GM23338 (cell line): ENCODE results near the gene ZFHX3. TPM values are rescaled to one million over a fixed set of nuclear protein-coding genes. Genes with fewer than 3 reads are reported as not detected.

Experiments used
- ATAC-seq: fragments of 200-7000 bp; cut with Tn5 transposase; 3 replicates; pipeline ENCODE4 v1.9.1; 2020
- DNase-seq: peaks from one replicate; pipeline ENCODE4 v3.0.0-alpha.2; 2015; ENCODE audit warnings: low spot score
- H2AFZ ChIP-seq: fragments of 200-600 bp; sonication (generic); 2 replicates; pipeline ENCODE4 v1.8.0; 2016; ENCODE audit warnings: antibody characterized with exemption, mild to moderate bottlenecking, moderate library complexity
- H3F3A ChIP-seq: fragments of 200-600 bp; sonication (generic); replicated peaks from 2 replicates; pipeline ENCODE4 v1.8.0; 2017; ENCODE audit warnings: antibody characterized with exemption, mixed run types, low read depth
- H3K27ac ChIP-seq: fragments of 200-600 bp; sonication (generic); 2 replicates; pipeline ENCODE4 v1.6.1; 2016; ENCODE audit warnings: low read depth
- H3K27me3 ChIP-seq: fragments of 200-600 bp; sonication (generic); 2 replicates; pipeline ENCODE4 v1.8.0; 2016; ENCODE audit warnings: mild to moderate bottlenecking, mixed run types, moderate library complexity; ENCODE audit not compliant: insufficient read depth
- H3K36me3 ChIP-seq: fragments of 200-600 bp; sonication (generic); 2 replicates; pipeline ENCODE4 v1.8.0; 2016; ENCODE audit warnings: mild to moderate bottlenecking; ENCODE audit not compliant: insufficient read depth
- H3K4me1 ChIP-seq: fragments of 200-600 bp; sonication (generic); 2 replicates; pipeline ENCODE4 v1.8.0; 2016; ENCODE audit warnings: mild to moderate bottlenecking, moderate library complexity; ENCODE audit not compliant: insufficient read depth
- H3K4me2 ChIP-seq: fragments of 200-600 bp; sonication (generic); 2 replicates; pipeline ENCODE4 v1.7.1; 2017; ENCODE audit warnings: mixed run types
- H3K4me3 ChIP-seq: fragments of 200-600 bp; sonication (generic); 2 replicates; pipeline ENCODE4 v1.6.1; 2016; ENCODE audit warnings: mixed run types
- H3K79me2 ChIP-seq: fragments of 200-600 bp; sonication (generic); replicated peaks from 2 replicates; pipeline ENCODE4 v1.8.0; 2017; ENCODE audit warnings: mild to moderate bottlenecking; ENCODE audit not compliant: insufficient read depth
- H3K9me2 ChIP-seq: fragments of 200-600 bp; sonication (generic); 2 replicates; pipeline ENCODE4 v1.8.0; 2017; ENCODE audit not compliant: insufficient read depth
- H4K20me1 ChIP-seq: fragments of 200-600 bp; sonication (generic); replicated peaks from 2 replicates; pipeline ENCODE4 v1.8.0; 2017; ENCODE audit warnings: mild to moderate bottlenecking; ENCODE audit not compliant: insufficient read depth
- H3K27ac Mint-ChIP-seq: 2 replicates; pipeline ENCODE4 v1.8.0; 2020; ENCODE audit warnings: inconsistent platforms, mild to moderate bottlenecking, moderate library complexity, mixed read lengths
- H3K27me3 Mint-ChIP-seq: 3 replicates; pipeline ENCODE4 v1.8.0; 2022; ENCODE audit warnings: low read depth, mild to moderate bottlenecking, moderate library complexity, mixed read lengths, inconsistent platforms; ENCODE audit not compliant: insufficient read depth, poor library complexity
- H3K36me3 Mint-ChIP-seq: 3 replicates; pipeline ENCODE4 v1.8.0; 2021; ENCODE audit warnings: low read depth, mild to moderate bottlenecking, inconsistent platforms, moderate library complexity, mixed read lengths
- H3K4me1 Mint-ChIP-seq: 3 replicates; pipeline ENCODE4 v1.8.0; 2020; ENCODE audit warnings: mild to moderate bottlenecking, inconsistent platforms, mixed read lengths
- H3K4me3 Mint-ChIP-seq: 3 replicates; pipeline ENCODE4 v1.8.0; 2021; ENCODE audit warnings: moderate library complexity, mild to moderate bottlenecking, inconsistent platforms, mixed read lengths
- H3K9me3 Mint-ChIP-seq: 3 replicates; pipeline ENCODE4 v1.8.0; 2020; ENCODE audit warnings: moderate library complexity, mild to moderate bottlenecking, inconsistent platforms, mixed read lengths
- EZH2phosphoT487 ChIP-seq: fragments of 200-600 bp; sonication (generic); IDR thresholded peaks from one replicate; pipeline ENCODE4 v1.8.1; 2018; ENCODE audit warnings: antibody characterized with exemption; ENCODE audit not compliant: unreplicated experiment
- NANOG ChIP-seq: IDR thresholded peaks from 2 replicates; pipeline ENCODE4 v1.6.1; 2016; ENCODE audit warnings: antibody characterized with exemption, borderline replicate concordance
- POLR2AphosphoS5 ChIP-seq: IDR thresholded peaks from 2 replicates; pipeline ENCODE4 v1.6.1; 2016; ENCODE audit warnings: antibody characterized with exemption, low read depth
- STAT1 ChIP-seq: IDR thresholded peaks from one replicate; pipeline ENCODE4 v1.6.1; 2016; ENCODE audit warnings: antibody characterized with exemption; ENCODE audit not compliant: unreplicated experiment
- ZNF114 ChIP-seq: fragments of 250-450 bp; sonication (Bioruptor Pico); IDR thresholded peaks from 2 replicates; pipeline ENCODE4 v1.5.0; 2020; ENCODE audit warnings: mild to moderate bottlenecking, moderate library complexity
- ZNF331 ChIP-seq: fragments of 250-450 bp; sonication (Bioruptor Pico); IDR thresholded peaks from 2 replicates; pipeline ENCODE4 v1.5.0; 2020; ENCODE audit warnings: low read depth, mild to moderate bottlenecking, moderate library complexity
- polyA plus RNA-seq: library from polyadenylated mRNA; unstranded; fragments of >200 nt; fragmentation: Nextera tagmentation; extraction: Ambion mirVana; gene quantifications from 2 replicates; pipeline ENCODE4 v1.2.1, GENCODE V29; 2016
- total RNA-seq: library from RNA; depleted of rRNA; stranded (reverse); fragments of >200 nt; shearing (Covaris generic); gene quantifications from 2 replicates; pipeline ENCODE4 v1.2.3, GENCODE V29; 2014
- TF ChIP-seq, protein P1 (sequence below): fragments of 250-450 bp; sonication (Bioruptor Pico); IDR thresholded peaks from 2 replicates; pipeline ENCODE4 v1.5.0; 2020; ENCODE audit warnings: mild to moderate bottlenecking, moderate library complexity
- TF ChIP-seq, protein P2 (sequence below), 2 experiments: fragments of 200-600 bp in 1 of 2; sonication (generic) in 1 of 2; conservative IDR thresholded peaks; 2 replicates each; pipeline versions ENCODE4 v1.5.1 to v1.6.1; 2016 to 2017; ENCODE audit warnings: antibody characterized with exemption in 2 of 2, low read depth in 2 of 2, mild to moderate bottlenecking in 2 of 2, moderate library complexity in 1 of 2
- TF ChIP-seq, protein P3 (sequence below): IDR thresholded peaks from one replicate; pipeline ENCODE4 v1.6.1; 2018; ENCODE audit warnings: antibody characterized with exemption; ENCODE audit not compliant: unreplicated experiment
- TF ChIP-seq, protein P4 (sequence below): IDR thresholded peaks from 2 replicates; pipeline ENCODE4 v1.6.1; 2016; ENCODE audit warnings: antibody characterized with exemption

Gene ZFHX3
- total and polyA plus RNA-seq, 2 experiments from 2014 or later, result 1.0 to 1.5 TPM

DNA sequence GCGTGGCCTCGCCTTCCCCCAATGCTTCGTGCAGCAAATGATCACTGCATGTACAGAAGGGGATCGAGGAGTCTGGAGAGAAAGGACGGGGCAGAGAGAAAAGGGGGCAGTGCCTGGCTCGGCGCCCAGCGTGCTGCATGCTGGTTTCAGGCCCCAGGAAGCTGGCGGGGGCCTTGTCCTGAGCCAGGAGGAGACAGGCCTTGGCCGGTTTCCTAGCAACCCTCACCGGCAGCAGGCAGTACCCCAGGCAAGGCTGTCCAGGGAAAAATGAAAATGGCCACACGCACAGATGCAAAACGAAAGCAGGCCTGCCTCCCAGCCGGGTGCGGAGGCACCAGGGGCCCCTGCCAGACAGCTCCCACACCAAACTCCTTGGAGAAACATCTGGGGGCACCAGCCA is 126.3 kb downstream of the ZFHX3 start:
- H3K27me3 Mint-ChIP-seq, result no peaks in the 10 kb centered on the region
- TF ChIP-seq, protein P1, sequence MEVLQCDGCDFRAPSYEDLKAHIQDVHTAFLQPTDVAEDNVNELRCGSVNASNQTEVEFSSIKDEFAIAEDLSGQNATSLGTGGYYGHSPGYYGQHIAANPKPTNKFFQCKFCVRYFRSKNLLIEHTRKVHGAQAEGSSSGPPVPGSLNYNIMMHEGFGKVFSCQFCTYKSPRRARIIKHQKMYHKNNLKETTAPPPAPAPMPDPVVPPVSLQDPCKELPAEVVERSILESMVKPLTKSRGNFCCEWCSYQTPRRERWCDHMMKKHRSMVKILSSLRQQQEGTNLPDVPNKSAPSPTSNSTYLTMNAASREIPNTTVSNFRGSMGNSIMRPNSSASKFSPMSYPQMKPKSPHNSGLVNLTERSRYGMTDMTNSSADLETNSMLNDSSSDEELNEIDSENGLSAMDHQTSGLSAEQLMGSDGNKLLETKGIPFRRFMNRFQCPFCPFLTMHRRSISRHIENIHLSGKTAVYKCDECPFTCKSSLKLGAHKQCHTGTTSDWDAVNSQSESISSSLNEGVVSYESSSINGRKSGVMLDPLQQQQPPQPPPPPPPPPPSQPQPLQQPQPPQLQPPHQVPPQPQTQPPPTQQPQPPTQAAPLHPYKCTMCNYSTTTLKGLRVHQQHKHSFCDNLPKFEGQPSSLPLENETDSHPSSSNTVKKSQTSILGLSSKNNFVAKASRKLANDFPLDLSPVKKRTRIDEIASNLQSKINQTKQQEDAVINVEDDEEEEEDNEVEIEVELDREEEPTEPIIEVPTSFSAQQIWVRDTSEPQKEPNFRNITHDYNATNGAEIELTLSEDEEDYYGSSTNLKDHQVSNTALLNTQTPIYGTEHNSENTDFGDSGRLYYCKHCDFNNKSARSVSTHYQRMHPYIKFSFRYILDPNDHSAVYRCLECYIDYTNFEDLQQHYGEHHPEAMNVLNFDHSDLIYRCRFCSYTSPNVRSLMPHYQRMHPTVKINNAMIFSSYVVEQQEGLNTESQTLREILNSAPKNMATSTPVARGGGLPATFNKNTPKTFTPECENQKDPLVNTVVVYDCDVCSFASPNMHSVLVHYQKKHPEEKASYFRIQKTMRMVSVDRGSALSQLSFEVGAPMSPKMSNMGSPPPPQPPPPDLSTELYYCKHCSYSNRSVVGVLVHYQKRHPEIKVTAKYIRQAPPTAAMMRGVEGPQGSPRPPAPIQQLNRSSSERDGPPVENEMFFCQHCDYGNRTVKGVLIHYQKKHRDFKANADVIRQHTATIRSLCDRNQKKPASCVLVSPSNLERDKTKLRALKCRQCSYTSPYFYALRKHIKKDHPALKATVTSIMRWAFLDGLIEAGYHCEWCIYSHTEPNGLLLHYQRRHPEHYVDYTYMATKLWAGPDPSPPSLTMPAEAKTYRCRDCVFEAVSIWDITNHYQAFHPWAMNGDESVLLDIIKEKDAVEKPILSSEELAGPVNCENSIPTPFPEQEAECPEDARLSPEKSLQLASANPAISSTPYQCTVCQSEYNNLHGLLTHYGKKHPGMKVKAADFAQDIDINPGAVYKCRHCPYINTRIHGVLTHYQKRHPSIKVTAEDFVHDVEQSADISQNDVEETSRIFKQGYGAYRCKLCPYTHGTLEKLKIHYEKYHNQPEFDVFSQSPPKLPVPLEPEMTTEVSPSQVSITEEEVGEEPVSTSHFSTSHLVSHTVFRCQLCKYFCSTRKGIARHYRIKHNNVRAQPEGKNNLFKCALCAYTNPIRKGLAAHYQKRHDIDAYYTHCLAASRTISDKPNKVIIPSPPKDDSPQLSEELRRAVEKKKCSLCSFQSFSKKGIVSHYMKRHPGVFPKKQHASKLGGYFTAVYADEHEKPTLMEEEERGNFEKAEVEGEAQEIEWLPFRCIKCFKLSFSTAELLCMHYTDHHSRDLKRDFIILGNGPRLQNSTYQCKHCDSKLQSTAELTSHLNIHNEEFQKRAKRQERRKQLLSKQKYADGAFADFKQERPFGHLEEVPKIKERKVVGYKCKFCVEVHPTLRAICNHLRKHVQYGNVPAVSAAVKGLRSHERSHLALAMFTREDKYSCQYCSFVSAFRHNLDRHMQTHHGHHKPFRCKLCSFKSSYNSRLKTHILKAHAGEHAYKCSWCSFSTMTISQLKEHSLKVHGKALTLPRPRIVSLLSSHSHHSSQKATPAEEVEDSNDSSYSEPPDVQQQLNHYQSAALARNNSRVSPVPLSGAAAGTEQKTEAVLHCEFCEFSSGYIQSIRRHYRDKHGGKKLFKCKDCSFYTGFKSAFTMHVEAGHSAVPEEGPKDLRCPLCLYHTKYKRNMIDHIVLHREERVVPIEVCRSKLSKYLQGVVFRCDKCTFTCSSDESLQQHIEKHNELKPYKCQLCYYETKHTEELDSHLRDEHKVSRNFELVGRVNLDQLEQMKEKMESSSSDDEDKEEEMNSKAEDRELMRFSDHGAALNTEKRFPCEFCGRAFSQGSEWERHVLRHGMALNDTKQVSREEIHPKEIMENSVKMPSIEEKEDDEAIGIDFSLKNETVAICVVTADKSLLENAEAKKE (CRISPR knock-in tag), result no peak
- TF ChIP-seq POLR2AphosphoS5 (no peak), ZNF331 (no peak), EZH2phosphoT487 (no peak), STAT1 (no peak), NANOG (no peak), ZNF114 (CRISPR knock-in tag) (no peak)
- TF ChIP-seq, protein P2, sequence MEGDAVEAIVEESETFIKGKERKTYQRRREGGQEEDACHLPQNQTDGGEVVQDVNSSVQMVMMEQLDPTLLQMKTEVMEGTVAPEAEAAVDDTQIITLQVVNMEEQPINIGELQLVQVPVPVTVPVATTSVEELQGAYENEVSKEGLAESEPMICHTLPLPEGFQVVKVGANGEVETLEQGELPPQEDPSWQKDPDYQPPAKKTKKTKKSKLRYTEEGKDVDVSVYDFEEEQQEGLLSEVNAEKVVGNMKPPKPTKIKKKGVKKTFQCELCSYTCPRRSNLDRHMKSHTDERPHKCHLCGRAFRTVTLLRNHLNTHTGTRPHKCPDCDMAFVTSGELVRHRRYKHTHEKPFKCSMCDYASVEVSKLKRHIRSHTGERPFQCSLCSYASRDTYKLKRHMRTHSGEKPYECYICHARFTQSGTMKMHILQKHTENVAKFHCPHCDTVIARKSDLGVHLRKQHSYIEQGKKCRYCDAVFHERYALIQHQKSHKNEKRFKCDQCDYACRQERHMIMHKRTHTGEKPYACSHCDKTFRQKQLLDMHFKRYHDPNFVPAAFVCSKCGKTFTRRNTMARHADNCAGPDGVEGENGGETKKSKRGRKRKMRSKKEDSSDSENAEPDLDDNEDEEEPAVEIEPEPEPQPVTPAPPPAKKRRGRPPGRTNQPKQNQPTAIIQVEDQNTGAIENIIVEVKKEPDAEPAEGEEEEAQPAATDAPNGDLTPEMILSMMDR (conservative IDR thresholded peaks at IDR 0.05; ENCODE audit: low read depth in 2 of 2), result no peak
- TF ChIP-seq, protein P3, sequence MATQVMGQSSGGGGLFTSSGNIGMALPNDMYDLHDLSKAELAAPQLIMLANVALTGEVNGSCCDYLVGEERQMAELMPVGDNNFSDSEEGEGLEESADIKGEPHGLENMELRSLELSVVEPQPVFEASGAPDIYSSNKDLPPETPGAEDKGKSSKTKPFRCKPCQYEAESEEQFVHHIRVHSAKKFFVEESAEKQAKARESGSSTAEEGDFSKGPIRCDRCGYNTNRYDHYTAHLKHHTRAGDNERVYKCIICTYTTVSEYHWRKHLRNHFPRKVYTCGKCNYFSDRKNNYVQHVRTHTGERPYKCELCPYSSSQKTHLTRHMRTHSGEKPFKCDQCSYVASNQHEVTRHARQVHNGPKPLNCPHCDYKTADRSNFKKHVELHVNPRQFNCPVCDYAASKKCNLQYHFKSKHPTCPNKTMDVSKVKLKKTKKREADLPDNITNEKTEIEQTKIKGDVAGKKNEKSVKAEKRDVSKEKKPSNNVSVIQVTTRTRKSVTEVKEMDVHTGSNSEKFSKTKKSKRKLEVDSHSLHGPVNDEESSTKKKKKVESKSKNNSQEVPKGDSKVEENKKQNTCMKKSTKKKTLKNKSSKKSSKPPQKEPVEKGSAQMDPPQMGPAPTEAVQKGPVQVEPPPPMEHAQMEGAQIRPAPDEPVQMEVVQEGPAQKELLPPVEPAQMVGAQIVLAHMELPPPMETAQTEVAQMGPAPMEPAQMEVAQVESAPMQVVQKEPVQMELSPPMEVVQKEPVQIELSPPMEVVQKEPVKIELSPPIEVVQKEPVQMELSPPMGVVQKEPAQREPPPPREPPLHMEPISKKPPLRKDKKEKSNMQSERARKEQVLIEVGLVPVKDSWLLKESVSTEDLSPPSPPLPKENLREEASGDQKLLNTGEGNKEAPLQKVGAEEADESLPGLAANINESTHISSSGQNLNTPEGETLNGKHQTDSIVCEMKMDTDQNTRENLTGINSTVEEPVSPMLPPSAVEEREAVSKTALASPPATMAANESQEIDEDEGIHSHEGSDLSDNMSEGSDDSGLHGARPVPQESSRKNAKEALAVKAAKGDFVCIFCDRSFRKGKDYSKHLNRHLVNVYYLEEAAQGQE, result no peak
- TF ChIP-seq, protein P4, sequence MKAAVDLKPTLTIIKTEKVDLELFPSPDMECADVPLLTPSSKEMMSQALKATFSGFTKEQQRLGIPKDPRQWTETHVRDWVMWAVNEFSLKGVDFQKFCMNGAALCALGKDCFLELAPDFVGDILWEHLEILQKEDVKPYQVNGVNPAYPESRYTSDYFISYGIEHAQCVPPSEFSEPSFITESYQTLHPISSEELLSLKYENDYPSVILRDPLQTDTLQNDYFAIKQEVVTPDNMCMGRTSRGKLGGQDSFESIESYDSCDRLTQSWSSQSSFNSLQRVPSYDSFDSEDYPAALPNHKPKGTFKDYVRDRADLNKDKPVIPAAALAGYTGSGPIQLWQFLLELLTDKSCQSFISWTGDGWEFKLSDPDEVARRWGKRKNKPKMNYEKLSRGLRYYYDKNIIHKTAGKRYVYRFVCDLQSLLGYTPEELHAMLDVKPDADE, result no peak
- H3K4me3 Mint-ChIP-seq, result no peak overlapping the region
- DNase-seq (no peak), ATAC-seq (no peak; the same call in 2 of the 3 replicates)
- Histone ChIP-seq H3K79me2 (no peaks in the 10 kb centered on the region), H2AFZ (no peak overlapping the region), H4K20me1 (no peaks in the 10 kb centered on the region; the same call in 1 of the 2 replicates), H3K36me3 (no peaks in the 10 kb centered on the region), H3K4me3 (no peak overlapping the region), H3K27ac (no peak overlapping the region), H3K4me1 (no peaks in the 10 kb centered on the region), H3K4me2 (no peak overlapping the region), H3K27me3 (no peaks in the 10 kb centered on the region), H3K9me2 (no peaks in the 10 kb centered on the region), H3F3A (no peaks in the 10 kb centered on the region)
- H3K36me3 Mint-ChIP-seq, result no peaks in the 10 kb centered on the region
- H3K27ac Mint-ChIP-seq, result no peak overlapping the region
- H3K9me3 Mint-ChIP-seq, result no peaks in the 10 kb centered on the region; the same call in 2 of the 3 replicates
- no peaks in the 10 kb centered on the region; the same call in 2 of the 3 replicates for H3K4me1 Mint-ChIP-seq
